Measurements from ENCODE around the gene AKAP1.

- TF ChIP-seq POLR2AphosphoS5 (IDR thresholded peaks at IDR 0.05; ENCODE audit: low read depth, low read length) (no peak), POLR2A (IDR thresholded peaks at IDR 0.05; ENCODE audit: low read depth, low read length) (no peak), TAF1 (IDR thresholded peaks at IDR 0.05; ENCODE audit: low read depth, low read length) (no peak), PAX5 (IDR thresholded peaks at IDR 0.05; ENCODE audit: insufficient read depth, low read length, severe bottlenecking) (no peak), SPI1 (IDR thresholded peaks at IDR 0.05; ENCODE audit: low read depth, low read length) (no peak)
Observed at GRCh38 chr17:57152967-57153528, 68.0 kb downstream of the AKAP1 start.
